HG03575 (cell line): Measurements from ENCODE around the gene PAPPA2.

Source experiments
- ATAC-seq: cut with Tn5 transposase; IDR thresholded peaks from one replicate; pipeline ENCODE4 v1.9.1; 2021; ENCODE audit not compliant: unreplicated experiment, insufficient number of reproducible peaks, low FRiP score; ENCODE audit errors: extremely low read depth

Gene PAPPA2

DNA sequence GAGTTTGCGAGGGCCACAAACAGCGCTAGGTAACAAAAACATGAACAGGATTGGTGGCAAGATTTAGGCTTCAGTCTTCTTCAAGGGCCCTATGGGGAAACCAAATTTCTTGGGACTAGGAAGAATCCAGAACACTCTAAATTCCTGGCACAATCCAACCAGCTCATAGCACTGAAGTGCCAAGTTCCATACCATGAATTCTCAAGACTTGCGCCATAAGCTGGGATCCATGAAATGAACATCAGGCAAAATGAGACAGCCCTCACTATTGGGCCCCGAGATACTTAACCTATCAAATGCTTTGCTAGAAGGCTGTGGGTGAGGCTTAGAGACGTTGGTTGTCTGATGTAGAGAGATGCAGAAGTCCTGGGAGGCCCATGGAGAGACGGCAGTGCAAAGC lies 322.1 kb downstream of the PAPPA2 start:
- no peak for ATAC-seq

DNA sequence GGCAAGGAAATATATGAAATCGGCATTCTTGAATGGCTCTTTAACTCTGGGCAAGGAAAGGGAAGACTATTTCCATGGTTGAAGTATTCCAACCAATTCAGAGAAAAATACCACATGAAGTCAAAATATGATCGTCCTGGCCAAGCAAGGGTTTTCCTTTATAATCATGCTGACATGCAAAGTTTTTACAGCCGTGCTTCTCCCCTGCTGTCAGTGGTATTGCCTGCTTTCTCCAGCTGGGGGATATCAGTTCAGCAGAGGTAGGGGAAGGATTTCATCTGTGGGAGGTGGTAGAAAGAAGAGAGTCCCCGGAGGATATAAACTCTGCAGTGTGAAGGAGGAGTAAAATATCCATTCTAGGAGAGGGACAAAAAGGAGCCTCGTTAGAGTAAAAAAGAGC lies 322.8 kb downstream of the PAPPA2 start:
- ATAC-seq = no peak

DNA sequence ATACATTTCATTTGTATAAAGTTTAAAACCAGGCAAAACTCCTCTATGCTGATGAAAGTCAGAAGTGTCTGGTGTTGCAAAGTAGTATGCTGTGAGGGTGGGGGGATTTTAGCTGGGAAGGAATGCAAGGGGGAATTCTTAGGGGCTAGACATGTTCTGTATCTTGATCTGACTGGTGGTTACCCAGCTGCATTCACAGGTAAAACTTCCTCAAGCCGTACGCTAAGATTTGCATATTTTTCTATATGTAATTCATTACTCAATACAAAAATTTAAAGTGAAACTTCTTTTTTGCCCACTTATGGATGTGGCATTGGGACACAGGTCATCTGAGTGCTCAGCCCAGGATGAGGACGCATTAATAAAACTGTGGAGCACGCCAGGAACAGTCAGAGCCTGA lies 323.3 kb downstream of the PAPPA2 start:
- no peak for ATAC-seq

DNA sequence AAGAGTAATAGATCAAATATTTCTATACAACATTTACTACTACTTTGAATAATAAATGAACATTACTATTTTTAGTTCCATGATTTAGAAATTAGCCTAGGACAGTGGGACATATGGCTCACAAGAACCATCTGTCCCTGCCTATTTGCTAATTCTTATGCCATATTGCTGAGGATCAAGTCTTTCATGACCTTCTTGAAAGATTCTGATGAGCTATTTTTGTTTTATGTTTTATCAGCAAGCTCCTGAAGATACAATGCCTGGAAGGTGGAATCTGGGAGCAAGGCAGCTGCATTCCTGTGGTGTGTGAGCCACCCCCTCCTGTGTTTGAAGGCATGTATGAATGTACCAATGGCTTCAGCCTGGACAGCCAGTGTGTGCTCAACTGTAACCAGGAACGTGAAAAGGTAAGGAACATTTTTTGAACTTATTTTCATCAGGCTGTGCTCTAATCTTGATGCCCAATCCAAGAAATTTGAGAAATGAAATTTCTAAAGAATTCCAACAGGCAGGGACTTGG lies 326.7 kb downstream of the PAPPA2 start:
- ATAC-seq = no peak

DNA sequence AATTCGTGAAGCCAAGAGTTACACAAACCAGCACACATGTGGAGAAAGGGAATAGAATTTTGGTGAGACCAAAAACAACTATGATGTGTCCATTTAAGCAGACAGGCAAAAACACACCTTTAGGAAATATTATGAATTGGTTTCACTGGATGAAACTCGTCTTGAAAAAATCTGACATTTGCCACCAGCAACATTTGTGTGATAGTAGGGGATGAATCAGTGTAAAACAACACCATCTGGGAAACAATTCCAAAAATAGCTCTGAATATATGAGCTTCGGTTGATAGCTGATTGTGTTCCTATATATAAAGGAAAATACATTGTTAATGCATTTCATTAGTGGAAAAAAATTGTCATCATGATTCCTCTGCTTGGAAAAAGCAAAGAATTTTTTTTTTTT lies 327.8 kb downstream of the PAPPA2 start:
- no peak for ATAC-seq

GRCh38 chr1:176791906-176792305 lies 328.9 kb downstream of the PAPPA2 start:
- ATAC-seq = no peak

DNA sequence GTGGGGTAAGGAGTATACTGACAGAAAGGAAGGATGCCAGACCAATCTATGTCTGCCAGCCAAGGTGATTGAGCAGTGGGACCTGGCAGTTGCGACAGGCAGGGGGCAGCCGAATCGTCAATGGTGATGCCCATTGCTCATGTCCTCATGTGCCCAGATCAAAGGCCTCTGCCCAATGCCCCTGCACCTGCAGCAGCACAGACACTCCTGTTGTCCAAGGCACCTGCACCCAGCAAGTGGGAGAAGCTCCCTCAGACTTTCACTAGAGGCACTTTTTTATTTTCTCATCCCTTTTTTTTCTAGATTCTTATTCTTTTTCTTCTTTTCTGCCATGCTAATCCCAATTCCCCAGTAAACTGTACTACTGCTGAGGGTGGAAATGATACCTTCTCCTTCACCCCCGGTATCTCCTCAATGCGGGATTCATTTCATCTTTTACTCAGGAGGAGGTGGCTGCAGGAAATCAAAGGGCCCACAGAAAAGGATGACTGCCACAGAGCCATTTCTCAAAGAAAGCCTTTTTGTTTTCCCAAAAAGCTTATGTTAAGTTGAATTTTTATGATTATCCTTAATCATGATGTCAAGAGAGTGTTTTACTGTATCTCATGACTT lies 332.0 kb downstream of the PAPPA2 start:
- no peak for ATAC-seq

DNA sequence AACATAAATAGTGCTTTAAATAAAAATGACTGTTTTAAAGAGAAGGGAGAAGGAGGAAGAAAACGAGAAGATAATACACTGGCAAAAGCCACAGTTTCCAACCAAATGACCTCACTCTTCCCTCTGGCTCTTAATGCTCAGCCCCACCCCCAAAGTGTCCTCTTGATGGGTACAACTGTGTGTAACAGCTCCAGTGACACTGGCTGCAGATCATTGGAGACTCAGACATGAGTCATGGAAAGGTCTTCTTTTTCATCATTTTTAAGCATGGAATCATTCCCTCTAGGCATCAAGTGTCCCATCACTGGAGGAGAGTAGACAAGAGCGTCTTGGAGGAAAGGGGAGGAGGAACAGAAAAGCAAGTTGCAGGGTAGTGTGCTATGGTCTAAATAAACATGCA lies 333.0 kb downstream of the PAPPA2 start:
- ATAC-seq = no peak

DNA sequence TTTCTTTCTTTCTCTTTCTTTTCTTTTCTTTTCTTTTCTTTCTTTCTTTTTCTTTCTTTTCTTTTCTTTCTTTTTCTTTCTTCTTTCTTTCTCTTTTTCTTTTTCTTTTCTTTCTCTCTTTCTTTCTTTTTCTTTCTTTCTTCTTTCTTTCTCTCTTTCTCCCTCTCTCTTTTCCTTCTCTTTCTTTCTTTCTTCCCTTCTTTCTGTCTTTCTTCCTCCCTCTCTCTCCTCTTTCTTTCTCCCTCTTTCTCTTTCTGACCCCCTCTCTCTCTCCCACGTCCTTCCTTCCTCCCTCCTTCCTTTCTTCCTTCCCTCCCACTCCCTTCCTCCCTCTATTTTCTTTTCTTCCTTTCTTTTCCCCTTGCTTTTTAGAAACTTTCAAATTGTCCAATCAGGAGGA lies 333.6 kb downstream of the PAPPA2 start:
- ATAC-seq = no peak

DNA sequence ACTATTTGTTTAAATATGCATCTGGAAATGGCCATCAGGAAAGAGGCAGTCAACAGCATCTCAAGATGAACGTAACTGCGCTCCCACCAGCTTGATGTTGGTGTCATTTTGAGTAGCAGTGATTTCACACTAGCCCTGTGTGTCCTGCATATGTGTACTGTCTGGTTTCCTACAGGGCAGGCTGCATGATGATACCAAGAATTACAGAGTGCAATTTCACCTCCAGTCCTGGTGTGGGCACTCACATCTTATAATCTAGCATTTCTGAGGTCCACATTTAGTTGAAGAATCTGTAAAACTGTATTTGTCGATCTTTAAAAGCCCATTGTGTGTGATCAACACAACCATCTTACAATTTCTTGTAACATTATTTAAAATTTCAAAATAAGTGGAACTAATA lies 336.4 kb downstream of the PAPPA2 start:
- no peak for ATAC-seq

DNA sequence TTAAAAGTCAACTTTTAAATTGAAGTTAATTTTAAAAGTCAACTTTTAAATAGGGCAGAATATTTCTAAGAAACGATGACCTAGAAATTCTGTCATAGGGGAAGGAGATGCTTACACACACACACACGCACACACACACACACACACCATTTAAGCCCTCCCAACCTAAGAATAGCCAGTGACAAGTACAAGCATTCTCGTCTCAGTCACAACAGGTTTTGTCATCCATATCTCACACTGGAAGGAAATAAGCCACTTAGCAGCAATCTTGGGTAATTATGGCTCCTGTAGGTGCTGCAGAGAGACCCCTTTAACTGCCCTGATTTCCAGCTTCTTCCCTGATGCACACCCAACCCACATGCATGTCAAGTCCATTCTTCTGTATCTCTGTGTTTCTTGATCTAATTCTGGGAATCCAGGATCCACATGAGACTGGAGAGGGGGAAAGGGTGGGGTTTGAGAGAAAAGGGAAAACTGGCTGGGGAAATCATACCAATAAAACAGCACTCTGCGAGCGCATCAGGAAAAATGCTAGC lies 338.1 kb downstream of the PAPPA2 start:
- ATAC-seq = no peak

DNA sequence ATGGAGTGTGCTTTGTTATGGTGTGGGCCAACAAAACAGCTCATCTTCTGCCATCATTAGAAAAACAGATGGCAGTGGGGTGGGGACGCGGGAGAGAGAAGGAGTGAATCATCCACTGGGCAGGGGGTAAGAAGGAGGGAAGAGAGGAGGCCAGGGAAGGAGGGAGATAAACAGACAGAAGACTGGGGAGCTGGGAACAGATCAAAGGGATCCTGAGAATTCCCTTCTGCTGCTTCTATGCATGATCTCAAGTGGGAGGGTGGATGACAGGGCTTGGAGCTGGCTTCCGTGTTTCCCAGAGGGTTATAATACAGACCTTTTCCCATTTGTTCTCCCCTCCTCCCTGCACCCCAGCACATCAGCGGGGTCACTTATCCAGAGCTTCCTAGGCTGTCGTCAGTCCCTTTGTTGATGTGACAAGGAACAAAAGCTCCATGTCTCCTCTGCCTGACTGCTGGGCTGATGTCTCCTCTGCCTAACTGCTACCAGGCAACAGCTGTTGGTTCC lies 338.6 kb downstream of the PAPPA2 start:
- no peak for ATAC-seq

- ATAC-seq = no peak
Observed at GRCh38 chr1:176802316-176802715, 339.3 kb downstream of the PAPPA2 start.

GRCh38 chr1:176803042-176803441 lies 340.1 kb downstream of the PAPPA2 start:
- no peak for ATAC-seq

DNA sequence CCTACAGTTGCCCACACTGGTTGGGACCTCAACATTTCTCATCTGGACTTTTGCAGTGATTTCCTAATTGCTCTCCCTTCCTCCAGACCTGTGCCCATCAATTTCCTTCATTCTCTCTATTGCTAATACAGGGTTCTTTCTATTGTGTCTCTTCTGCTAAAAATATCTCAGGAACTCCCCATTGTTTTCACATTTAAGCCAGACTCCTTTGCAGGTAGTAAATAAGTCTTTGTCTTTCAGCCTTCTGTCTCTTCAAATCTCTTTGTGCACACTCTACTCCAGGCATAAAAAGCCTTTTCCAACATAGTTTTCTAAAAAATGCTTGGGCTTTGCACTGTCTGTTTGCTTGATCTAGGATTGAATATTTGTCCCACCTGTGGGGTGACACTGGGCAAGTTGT lies 340.6 kb downstream of the PAPPA2 start:
- ATAC-seq = no peak

DNA sequence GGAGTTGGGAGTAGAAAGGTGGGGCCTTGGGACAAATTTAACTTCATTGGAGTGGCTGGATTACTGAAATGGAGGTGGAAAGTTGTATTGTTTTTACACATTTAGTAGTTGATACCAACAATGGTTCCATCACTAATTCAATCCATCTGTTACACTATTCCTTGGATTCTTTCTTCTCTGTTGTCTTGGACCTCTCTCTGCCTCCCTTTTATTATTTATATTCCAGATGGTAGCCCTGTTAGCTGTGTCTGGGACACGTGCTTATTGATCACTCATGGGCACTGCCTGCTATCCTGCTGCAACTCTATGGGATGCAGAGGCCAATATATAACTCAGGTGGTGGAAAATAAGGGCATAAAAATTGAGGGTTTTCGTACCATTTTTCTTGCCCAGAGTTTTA lies 346.3 kb downstream of the PAPPA2 start:
- no peak for ATAC-seq

DNA sequence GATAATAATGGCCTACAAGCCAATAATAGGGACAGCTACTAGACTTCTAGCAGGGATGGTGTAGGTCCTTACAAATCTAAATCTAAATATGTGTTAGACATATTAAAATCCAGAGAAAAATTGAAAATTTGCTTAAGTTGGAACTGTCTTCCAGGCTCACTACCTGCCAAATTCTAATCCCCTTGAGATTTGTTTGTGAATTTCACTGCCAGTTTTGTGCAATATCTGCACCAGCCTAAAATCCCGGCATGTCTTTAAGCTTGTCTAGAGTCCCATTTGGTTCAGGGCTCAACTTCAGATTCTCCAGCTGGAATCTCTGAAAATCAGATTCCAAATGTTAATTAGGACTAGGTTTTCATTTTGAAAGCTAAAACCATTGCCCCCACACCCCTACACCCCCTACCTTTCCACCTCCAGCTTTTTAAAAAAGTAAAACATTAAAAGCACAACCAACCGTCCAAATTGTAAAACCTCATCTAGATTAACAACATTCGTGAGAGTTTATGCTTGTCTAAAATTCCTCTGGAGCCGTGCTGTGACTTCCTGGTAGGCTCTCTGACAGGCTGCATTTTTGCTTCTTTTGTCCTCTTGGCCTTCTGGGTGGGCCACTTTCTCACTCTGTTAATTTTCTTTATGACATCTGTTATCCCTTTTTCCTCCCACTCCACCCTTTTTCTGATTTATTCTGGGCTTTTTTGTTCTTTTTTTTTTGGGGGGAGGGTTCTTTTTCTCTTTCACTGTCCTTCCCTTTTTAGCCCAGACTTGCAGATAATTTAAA lies 348.7 kb downstream of the PAPPA2 start:
- ATAC-seq = no peak

DNA sequence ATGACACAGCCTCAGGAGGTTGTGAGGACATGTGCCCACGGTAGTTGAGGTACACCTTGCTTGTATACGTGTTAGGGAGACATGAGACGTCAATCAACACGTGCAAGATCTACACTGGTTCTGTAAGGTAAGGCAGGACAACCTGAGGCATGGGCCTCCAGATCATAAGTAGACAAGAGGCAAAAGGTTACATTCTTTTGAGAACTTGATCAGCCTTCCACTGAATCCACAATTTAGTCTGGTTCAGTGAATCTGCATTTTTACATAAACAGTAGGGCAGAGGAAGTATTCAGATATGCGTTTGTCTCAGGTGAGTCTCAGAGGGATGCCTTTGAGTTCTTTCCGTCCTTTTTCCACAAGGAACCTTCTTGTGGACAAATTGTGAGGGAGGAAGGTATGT lies 352.6 kb downstream of the PAPPA2 start:
- ATAC-seq = no peak

DNA sequence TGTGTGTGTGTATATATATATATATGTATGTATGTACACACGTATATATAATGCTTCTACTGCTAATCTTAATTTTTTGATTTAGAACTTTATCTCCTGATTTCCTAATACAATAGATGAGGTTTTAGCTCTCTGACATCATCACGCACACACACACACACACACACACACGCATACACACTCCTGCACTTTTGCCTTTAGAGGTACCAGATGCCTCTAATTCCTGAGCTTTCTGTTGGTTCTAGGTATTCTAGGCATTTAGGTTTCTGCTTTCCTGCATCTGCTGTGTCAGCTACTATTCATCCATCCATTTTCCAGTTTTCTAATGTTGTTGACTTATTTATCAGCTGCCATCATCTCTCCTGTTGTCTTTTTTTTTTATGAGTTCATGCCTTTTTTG lies 353.3 kb downstream of the PAPPA2 start:
- no peak for ATAC-seq

- ATAC-seq = no peak
Observed at GRCh38 chr1:176820391-176821031, 357.5 kb downstream of the PAPPA2 start.
